Colonic mucosa (tissue), 4 donors: Measurements from ENCODE around the gene LAMTOR4. TPM values are rescaled to one million over a fixed set of nuclear protein-coding genes. Genes with fewer than 3 reads are reported as not detected.
"Not testable (repeated sequence)": the region's sequence is repeated elsewhere in the genome, so short reads cannot be mapped to it uniquely, and the experiment has no call there.

Experiments used
- DNase-seq: peaks from one replicate; pipeline ENCODE4 v3.0.0-alpha.2; 2020
- H3K27ac ChIP-seq: fragments of 200-600 bp; one replicate; pipeline ENCODE4 v1.8.0; 2021
- H3K27me3 ChIP-seq: fragments of 200-600 bp; one replicate; pipeline ENCODE4 v1.8.0; 2021
- H3K36me3 ChIP-seq: fragments of 200-600 bp; one replicate; pipeline ENCODE4 v1.8.0; 2021
- H3K4me1 ChIP-seq: fragments of 200-600 bp; one replicate; pipeline ENCODE4 v1.8.0; 2021; ENCODE audit warnings: mild to moderate bottlenecking
- H3K4me3 ChIP-seq: fragments of 200-600 bp; one replicate; pipeline ENCODE4 v1.8.0; 2021
- H3K9ac ChIP-seq, 2 donors: one replicate each; pipeline ENCODE4 v1.7.0; 2013; ENCODE audit warnings: control low read depth in 2 of 2, low read depth in 2 of 2, low read length in 2 of 2
- H3K9me3 ChIP-seq: fragments of 200-600 bp; one replicate; pipeline ENCODE4 v1.8.0; 2021
- CTCF ChIP-seq: fragments of 200-600 bp; IDR thresholded peaks from one replicate; pipeline ENCODE4 v1.8.0; 2022; ENCODE audit warnings: antibody characterized with exemption, mild to moderate bottlenecking
- intact Hi-C: fragments of 100-400 bp; cut with DNase I; formaldehyde crosslinking; loops from one replicate; pipeline ENCODE4 v1.14.1; 2022
- microRNA-seq: library from miRNA; unstranded; fragments of <30 nt; microRNA quantifications from one replicate; pipeline ENCODE4, GENCODE V29; 2019
- total RNA-seq, 2 donors: library from RNA; stranded (reverse); fragmentation: NEBNext Ultra II Directional in 1 of 2; extraction: Animal tissue kit (Norgen Biotek cat#: 25700) in 1 of 2; gene quantifications; one replicate each; pipeline ENCODE4 v1.2.1, GENCODE V29; 2021
- donor health status: healthy.
- donor health status: DM: no; HTN: no; CAD: no.
- donor health status: DM: no; HTN: no; CAD: no.

LAMTOR4 gene
- total RNA-seq, 2 donors from 2014 or later = 230 to 268 TPM

- H3K9ac ChIP-seq = peak overlapping the region in 1 of 2 donors; percentile 24
- no peak for DNase-seq
- TF ChIP-seq CTCF = no peak
- no peaks in the 10 kb centered on the region for H3K27me3 ChIP-seq
- intact Hi-C loops = no loop called here
- H3K4me1 ChIP-seq = no peaks in the 10 kb centered on the region
- no peaks in the 10 kb centered on the region for H3K9me3 ChIP-seq
- H3K27ac ChIP-seq = no peak overlapping the region
- no peak overlapping the region for H3K4me3 ChIP-seq
- H3K36me3 ChIP-seq = no peaks in the 10 kb centered on the region
Measured at GRCh38 chr7:100195222-100195621, 46.5 kb downstream of the LAMTOR4 start.

DNA sequence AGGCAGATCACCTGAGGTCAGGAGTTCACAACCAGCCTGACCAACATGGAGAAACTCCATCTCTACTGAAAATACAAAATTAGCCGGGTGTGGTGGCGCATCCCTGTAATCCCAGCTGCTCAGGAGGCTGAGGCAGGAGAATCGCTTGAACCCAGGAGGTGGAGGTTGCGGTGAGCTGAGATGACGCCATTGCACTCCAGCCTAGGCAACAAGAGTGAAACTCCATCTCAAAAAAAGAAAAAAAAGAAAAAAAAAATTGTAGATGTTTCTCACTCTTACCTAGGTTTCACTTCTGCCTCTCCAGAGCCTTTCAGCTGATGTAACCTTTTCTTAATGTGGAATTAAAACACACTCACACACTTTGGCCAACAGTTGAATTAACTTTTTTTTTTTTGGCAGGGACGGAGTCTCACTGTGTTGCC is 47.2 kb downstream of the LAMTOR4 start:
- H3K9ac ChIP-seq, DNase-seq, H3K36me3 ChIP-seq, H3K4me1 ChIP-seq, H3K4me3 ChIP-seq, H3K27me3 ChIP-seq, intact Hi-C loops, H3K9me3 ChIP-seq, H3K27ac ChIP-seq: not testable (repeated sequence)

GRCh38 chr7:100198266-100198665 is 49.5 kb downstream of the LAMTOR4 start:
- TF ChIP-seq CTCF = no peak
- no peaks in the 10 kb centered on the region for H3K36me3 ChIP-seq
- intact Hi-C loops = no loop called here

DNA sequence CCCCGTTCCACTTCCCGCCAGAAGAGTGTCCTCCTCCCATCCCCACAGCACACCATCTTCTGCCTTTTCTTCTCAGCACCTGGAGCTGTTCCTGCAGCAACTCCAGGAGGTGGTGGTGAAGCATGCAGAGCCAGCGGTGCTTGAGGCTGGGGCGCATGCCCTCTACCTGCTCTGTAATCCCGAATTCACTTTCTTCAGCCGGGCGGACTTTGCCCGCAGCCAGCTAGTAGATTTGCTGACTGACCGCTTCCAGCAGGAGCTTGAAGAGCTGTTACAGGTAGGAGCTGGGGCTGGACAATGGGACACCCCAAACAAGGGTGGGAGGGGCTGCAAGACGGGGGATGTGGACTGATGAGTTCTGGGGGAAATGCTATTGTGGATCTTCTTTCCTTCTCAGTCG is 52.0 kb downstream of the LAMTOR4 start:
- Histone ChIP-seq H3K27ac (no peak overlapping the region), H3K36me3 (no peaks in the 10 kb centered on the region), H3K9ac (peak overlapping the region in 1 of 2 donors; percentile 46), H3K9me3 (no peaks in the 10 kb centered on the region), H3K27me3 (no peaks in the 10 kb centered on the region), H3K4me3 (no peak overlapping the region), H3K4me1 (no peaks in the 10 kb centered on the region)
- DNase-seq = peak; percentile 60
- no peak for TF ChIP-seq CTCF
- intact Hi-C loops = no loop called here

More at GRCh38 chr7:100198266-100198665, 49.5 kb downstream of the LAMTOR4 start:
- no peaks in the 10 kb centered on the region for H3K9me3 ChIP-seq
- H3K9ac ChIP-seq = no peak overlapping the region
- DNase-seq = no peak
- no peak overlapping the region for H3K27ac ChIP-seq
- no peaks in the 10 kb centered on the region for H3K4me1 ChIP-seq
- no peaks in the 10 kb centered on the region for H3K27me3 ChIP-seq
- no peak overlapping the region for H3K4me3 ChIP-seq

Small RNAs within 50 kb of the gene (microRNA-seq; reads per million reads assigned to microRNA genes)
- gene MIR4658 = not detected

Other genes with a start within 250 kb of the LAMTOR4 start
- 10 to 100 TPM; 23.8 to 23.9 TPM for gene TRIM4, start 229.4 kb upstream of the LAMTOR4 start, total RNA-seq
- gene GJC3, start 219.3 kb upstream of the LAMTOR4 start, total RNA-seq = not detected
- 1 to 10 TPM; 2.5 to 4.6 TPM for gene AZGP1, start 172.9 kb upstream of the LAMTOR4 start, total RNA-seq
- 100 to 1,000 TPM in 1 of 2 donors, 10 to 100 TPM in 1; 96.1 to 147 TPM for gene ZKSCAN1, start 133.3 kb upstream of the LAMTOR4 start, total RNA-seq
- gene ZSCAN21, start 99.1 kb upstream of the LAMTOR4 start, total RNA-seq = 1 to 10 TPM; 6.2 to 7.7 TPM
- 10 to 100 TPM; 30.1 to 31.9 TPM for gene ZNF3, start 67.2 kb upstream of the LAMTOR4 start, total RNA-seq
- gene COPS6, start 59.9 kb upstream of the LAMTOR4 start, total RNA-seq = 100 to 1,000 TPM in 1 of 2 donors, 10 to 100 TPM in 1; 67.3 to 110 TPM
- 100 to 1,000 TPM in 1 of 2 donors, 10 to 100 TPM in 1; 68.1 to 241 TPM for gene MCM7, start 47.5 kb upstream of the LAMTOR4 start, total RNA-seq
- 10 to 100 TPM; 17.8 to 23.6 TPM for gene AP4M1, start 47.3 kb upstream of the LAMTOR4 start, total RNA-seq
- gene TAF6, start 29.6 kb upstream of the LAMTOR4 start, total RNA-seq = 10 to 100 TPM; 28.7 to 67.3 TPM
- 10 to 100 TPM in 1 of 2 donors, 1 to 10 TPM in 1; 8.4 to 10.6 TPM for gene CNPY4, start 29.3 kb upstream of the LAMTOR4 start, total RNA-seq
- 1 to 10 TPM; 1.9 to 4.1 TPM for gene MBLAC1, start 22.0 kb upstream of the LAMTOR4 start, total RNA-seq
- gene TRAPPC14, start 9.8 kb downstream of the LAMTOR4 start, total RNA-seq = 10 to 100 TPM; 40.3 to 69.5 TPM
- 10 to 100 TPM in 1 of 2 donors, 1 to 10 TPM in 1; 5.2 to 11.6 TPM for gene GAL3ST4, start 19.7 kb downstream of the LAMTOR4 start, total RNA-seq
- gene GPC2, start 28.5 kb downstream of the LAMTOR4 start, total RNA-seq = 1 to 10 TPM; 4.0 to 7.6 TPM
- 1 to 10 TPM; 1.4 to 3.8 TPM for gene STAG3, start 29.0 kb downstream of the LAMTOR4 start, total RNA-seq
- 1 to 10 TPM in 1 of 2 donors, under 1 TPM in 1; 0.53 to 1.4 TPM for gene PVRIG, start 71.0 kb downstream of the LAMTOR4 start, total RNA-seq
- not detected for gene SPDYE3, start 158.8 kb downstream of the LAMTOR4 start, total RNA-seq
- 10 to 100 TPM; 18.2 to 57.9 TPM for gene PILRB, start 209.2 kb downstream of the LAMTOR4 start, total RNA-seq
- 1 to 10 TPM; 1.2 to 3.1 TPM for gene PILRA, start 224.6 kb downstream of the LAMTOR4 start, total RNA-seq